Central memory CD8-positive, alpha-beta T cell (primary cell): ENCODE data around the gene SYCP2L.

Experiments
- ATAC-seq: fragments of 150-1000 bp; cut with Tn5 transposase; replicated peaks from 2 replicates; pipeline ENCODE4 v1.10.0; 2022; ENCODE audit warnings: mild to moderate bottlenecking, moderate FRiP score, moderate number of reproducible peaks; ENCODE audit not compliant: poor library complexity, severe bottlenecking; ENCODE audit errors: extremely low read depth
- DNase-seq, 2 donors: peaks; one replicate each; pipeline ENCODE4 v3.0.0; 2021; ENCODE audit warnings: low spot score in 2 of 2
- H3K27ac Mint-ChIP-seq: one replicate; pipeline ENCODE4 v1.8.0; 2022; ENCODE audit warnings: low read depth, mild to moderate bottlenecking, moderate library complexity, mixed read lengths
- H3K27me3 Mint-ChIP-seq: one replicate; pipeline ENCODE4 v1.8.0; 2022; ENCODE audit warnings: mixed read lengths
- H3K36me3 Mint-ChIP-seq: one replicate; pipeline ENCODE4 v1.8.0; 2022; ENCODE audit warnings: mild to moderate bottlenecking, moderate library complexity, mixed read lengths; ENCODE audit not compliant: insufficient read depth
- H3K4me1 Mint-ChIP-seq: one replicate; pipeline ENCODE4 v1.8.0; 2022; ENCODE audit warnings: mixed read lengths
- H3K4me3 Mint-ChIP-seq: one replicate; pipeline ENCODE4 v1.8.0; 2022; ENCODE audit warnings: mild to moderate bottlenecking, moderate library complexity, mixed read lengths
- H3K9me3 Mint-ChIP-seq: one replicate; pipeline ENCODE4 v1.8.0; 2022; ENCODE audit warnings: mixed read lengths

SYCP2L gene

DNA sequence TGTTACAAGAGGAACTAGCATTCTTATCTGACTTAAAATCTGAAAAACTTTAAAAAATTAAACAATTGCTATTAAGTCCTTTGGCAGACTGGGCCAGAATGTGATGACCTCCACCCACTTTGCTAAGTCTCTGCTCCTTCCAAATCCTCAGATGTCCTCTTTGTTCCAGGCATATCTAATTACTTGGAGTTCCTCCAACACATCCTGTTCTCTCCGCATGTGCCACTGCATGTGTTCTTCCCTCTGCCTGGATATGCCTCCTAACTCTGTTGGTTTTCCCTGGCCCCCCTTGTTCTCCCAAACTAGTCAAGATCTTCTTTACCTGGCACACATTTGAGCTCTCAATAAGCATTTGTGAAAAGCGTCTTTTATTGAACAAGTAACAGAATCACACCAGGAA, 134.2 kb downstream of the SYCP2L start:
- H3K27me3 Mint-ChIP-seq, result peaks cover 37% of the 10 kb centered on the region
- DNase-seq, result no peak
- no peak for ATAC-seq
- no peaks in the 10 kb centered on the region for H3K9me3 Mint-ChIP-seq
- H3K27ac Mint-ChIP-seq, result no peak overlapping the region
- H3K36me3 Mint-ChIP-seq, result no peaks in the 10 kb centered on the region
- H3K4me1 Mint-ChIP-seq, result no peaks in the 10 kb centered on the region
- H3K4me3 Mint-ChIP-seq, result no peak overlapping the region

DNA sequence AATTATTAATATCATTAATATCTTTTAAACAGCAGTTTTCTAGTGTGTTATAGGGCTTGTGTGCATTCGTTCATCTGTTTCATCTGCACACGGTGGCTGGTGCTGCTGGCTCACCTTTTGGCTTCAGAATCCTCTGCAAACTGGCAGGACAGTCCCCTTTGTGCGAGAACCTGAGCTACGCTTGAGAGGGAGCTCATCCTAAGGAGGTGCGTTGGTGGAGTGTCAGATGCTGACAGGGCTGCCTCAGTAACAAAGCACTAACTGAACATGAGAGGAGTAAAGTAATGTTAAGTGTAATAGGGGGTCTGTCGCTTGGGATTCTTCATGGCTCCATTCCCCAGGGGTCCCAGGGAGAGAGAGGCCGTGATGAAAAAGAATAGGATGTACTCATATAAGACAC, 134.9 kb downstream of the SYCP2L start:
- Mint-ChIP-seq H3K4me3 (no peak overlapping the region), H3K36me3 (no peaks in the 10 kb centered on the region), H3K27me3 (peaks cover 39% of the 10 kb centered on the region), H3K27ac (no peak overlapping the region), H3K4me1 (no peaks in the 10 kb centered on the region), H3K9me3 (no peaks in the 10 kb centered on the region)
- ATAC-seq (no peak), DNase-seq (no peak)

DNA sequence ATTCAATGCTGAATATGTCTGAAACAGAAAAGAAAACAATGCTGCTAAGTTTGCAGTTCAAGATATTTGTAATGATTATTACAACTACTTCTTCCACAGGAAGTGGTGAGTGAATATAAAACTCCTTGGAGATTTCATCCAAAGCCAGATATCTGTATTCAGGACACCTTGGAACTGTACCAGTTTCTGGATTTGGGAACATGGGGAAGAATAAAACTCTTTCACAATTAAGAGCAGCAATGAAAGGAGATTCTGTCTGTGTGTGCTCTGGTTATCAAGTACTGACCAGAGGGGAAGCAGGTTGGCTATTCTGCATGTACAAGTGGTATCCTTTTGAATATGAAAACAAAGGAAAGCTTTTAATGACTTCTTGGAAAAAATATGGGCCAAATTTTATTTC, 136.2 kb downstream of the SYCP2L start:
- no peak overlapping the region for H3K27ac Mint-ChIP-seq
- DNase-seq (no peak), ATAC-seq (no peak)
- no peaks in the 10 kb centered on the region for H3K4me1 Mint-ChIP-seq
- H3K36me3 Mint-ChIP-seq, result no peaks in the 10 kb centered on the region
- H3K9me3 Mint-ChIP-seq, result no peaks in the 10 kb centered on the region
- H3K27me3 Mint-ChIP-seq, result peaks cover 51% of the 10 kb centered on the region
- H3K4me3 Mint-ChIP-seq, result no peak overlapping the region
